HepG2 (cell line): ENCODE results near the gene EGF. TPM values are rescaled to one million over a fixed set of nuclear protein-coding genes. Genes with fewer than 3 reads are reported as not detected.

Experiments used
- ATAC-seq: fragments of 200-7000 bp; cut with Tn5 transposase; 3 replicates; pipeline ENCODE4 v1.9.1; 2020; ENCODE audit warnings: mild to moderate bottlenecking, moderate library complexity
- BruUV-seq: library from RNA; stranded (reverse); fragments of 400-500 nt; replicated peaks from 2 replicates; lab custom pipeline; 2021; lab: Mats Ljungman, UMichigan
- CTCF ChIA-PET: fragments of 300-600 bp; formaldehyde crosslinking; extraction: SDS; loops from one replicate; lab custom pipeline; 2021; ENCODE audit warnings: low total read pairs, inconsistent platforms, low intra/inter-chr PET ratio; lab: Yijun Ruan, JAX
- POLR2A ChIA-PET: fragments of 350-600 bp; sonication (Branson Sonifier 250); formaldehyde crosslinking; loops from one replicate; lab custom pipeline; 2020; ENCODE audit warnings: antibody characterized with exemption, inconsistent platforms; lab: Yijun Ruan, JAX
- DNase-seq: peaks from one replicate; pipeline ENCODE4 v3.0.0-alpha.2; 2015; ENCODE audit warnings: low spot score
- FAIRE-seq: peaks from 3 replicates; lab custom pipeline; 2011; peaks lifted over from hg19 to GRCh38; lab: Jason Lieb, UNC
- H2AFZ ChIP-seq: one replicate; pipeline ENCODE4 v1.6.1; 2011; ENCODE audit warnings: low read length, inconsistent platforms
- H3K27ac ChIP-seq: fragments of 300-600 bp; 3 replicates; pipeline ENCODE4 v1.8.0; 2011; ENCODE audit warnings: mixed run types, mild to moderate bottlenecking, mixed read lengths, low read length, inconsistent platforms; ENCODE audit not compliant: insufficient read depth; ENCODE audit errors: extremely low read length
- H3K27me3 ChIP-seq, 2 experiments: fragments of 200-600 bp in 1 of 2; 2 replicates in 1 of 2; 3 replicates in 1 of 2; pipeline versions ENCODE4 v1.6.0 to v1.8.0; 2011; ENCODE audit warnings: low read length in 2 of 2, mild to moderate bottlenecking in 2 of 2, moderate library complexity in 2 of 2, inconsistent platforms in 1 of 2; ENCODE audit not compliant: insufficient read depth in 2 of 2, control insufficient read depth in 1 of 2
- H3K36me3 ChIP-seq, 2 experiments: fragments of 200-600 bp in 1 of 2; replicated peaks in 1 of 2; 2 replicates in 1 of 2; 3 replicates in 1 of 2; pipeline versions ENCODE4 v1.5.1 to v1.8.0; 2011; ENCODE audit warnings: low read length in 2 of 2, inconsistent platforms in 1 of 2; ENCODE audit not compliant: insufficient read depth in 2 of 2, control insufficient read depth in 1 of 2
- H3K4me1 ChIP-seq: 2 replicates; pipeline ENCODE4 v1.5.1; 2012; ENCODE audit warnings: low read length, inconsistent platforms; ENCODE audit not compliant: insufficient read depth
- H3K4me2 ChIP-seq: 2 replicates; pipeline ENCODE4 v1.6.0; 2011; ENCODE audit warnings: low read depth, low read length, inconsistent platforms
- H3K4me3 ChIP-seq, 3 experiments: fragments of 200-600 bp in 1 of 3; sonication (generic), shearing (Covaris generic) in 1 of 3; replicated peaks in 1 of 3; 2 replicates each; pipeline ENCODE4 v1.5.1; 2011 to 2016; ENCODE audit warnings: low read length in 3 of 3, inconsistent platforms in 2 of 3, low read depth in 2 of 3, mild to moderate bottlenecking in 2 of 3, control low read depth in 1 of 3, mixed read lengths in 1 of 3; ENCODE audit not compliant: insufficient read depth in 1 of 3
- H3K79me2 ChIP-seq: one replicate; pipeline ENCODE4 v1.6.1; 2011; ENCODE audit warnings: low read length, inconsistent platforms; ENCODE audit not compliant: insufficient read depth
- H3K9ac ChIP-seq: 2 replicates; pipeline ENCODE4 v1.6.0; 2011; ENCODE audit warnings: mild to moderate bottlenecking, low read depth, low read length, inconsistent platforms; ENCODE audit not compliant: insufficient read depth
- H3K9me3 ChIP-seq: 2 replicates; pipeline ENCODE4 v1.5.1; 2012; ENCODE audit warnings: mild to moderate bottlenecking, low read length
- H4K20me1 ChIP-seq: 2 replicates; pipeline ENCODE4 v1.6.0; 2011; ENCODE audit warnings: inconsistent platforms, mild to moderate bottlenecking, low read length, moderate library complexity; ENCODE audit not compliant: insufficient read depth
- ADNP ChIP-seq: sonication (generic); formaldehyde crosslinking; IDR thresholded peaks from 2 replicates; pipeline ENCODE4 v1.4.0; 2020; ENCODE audit warnings: missing genetic modification reagents
- GATAD2A ChIP-seq: IDR thresholded peaks from 2 replicates; pipeline ENCODE4 v1.6.1; 2016
- KDM5B ChIP-seq: sonication (generic); formaldehyde crosslinking; IDR thresholded peaks from 2 replicates; pipeline ENCODE4 v1.4.0; 2020; ENCODE audit warnings: missing genetic modification reagents, mild to moderate bottlenecking, borderline replicate concordance
- MAF1 ChIP-seq: sonication (generic); formaldehyde crosslinking; IDR thresholded peaks from 2 replicates; pipeline ENCODE4 v1.5.0; 2020; ENCODE audit warnings: missing genetic modification reagents, borderline replicate concordance
- NFE2L1 ChIP-seq: sonication (generic); formaldehyde crosslinking; IDR thresholded peaks from 2 replicates; pipeline ENCODE4 v1.4.0; 2020; ENCODE audit warnings: missing genetic modification reagents, mild to moderate bottlenecking, borderline replicate concordance
- NFRKB ChIP-seq: fragments of 450-650 bp; IDR thresholded peaks from 2 replicates; pipeline ENCODE4 v1.6.1; 2017
- NRL ChIP-seq: sonication (generic); formaldehyde crosslinking; IDR thresholded peaks from 2 replicates; pipeline ENCODE4 v1.5.0; 2020; ENCODE audit warnings: missing genetic modification reagents, mild to moderate bottlenecking, moderate library complexity, borderline replicate concordance
- POLR2A ChIP-seq, 2 experiments: IDR thresholded peaks; 2 replicates each; pipeline ENCODE4 v1.6.1; 2011; ENCODE audit warnings: low read depth in 2 of 2, low read length in 2 of 2, mild to moderate bottlenecking in 1 of 2, moderate library complexity in 1 of 2; ENCODE audit not compliant: insufficient read depth in 1 of 2
- PREB ChIP-seq: sonication (generic); formaldehyde crosslinking; IDR thresholded peaks from 2 replicates; pipeline ENCODE4 v1.4.0; 2020; ENCODE audit warnings: missing genetic modification reagents
- SMYD3 ChIP-seq: sonication (generic); formaldehyde crosslinking; IDR thresholded peaks from 2 replicates; pipeline ENCODE4 v1.8.1; 2023; ENCODE audit warnings: mild to moderate bottlenecking, missing genetic modification reagents
- TCF7 ChIP-seq: sonication (generic); IDR thresholded peaks from 2 replicates; pipeline ENCODE4 v1.6.1; 2016; ENCODE audit warnings: antibody characterized with exemption, low read depth
- TRIM22 ChIP-seq: fragments of 450-650 bp; IDR thresholded peaks from 2 replicates; pipeline ENCODE4 v1.6.1; 2017
- ZKSCAN1 ChIP-seq: fragments of 150-350 bp; IDR thresholded peaks from 2 replicates; pipeline ENCODE4 v1.6.1; 2014; ENCODE audit warnings: low read length
- ZKSCAN5 ChIP-seq: sonication (generic); formaldehyde crosslinking; IDR thresholded peaks from 2 replicates; pipeline ENCODE4 v1.5.1; 2020; ENCODE audit warnings: mild to moderate bottlenecking, missing genetic modification reagents
- ZNF350 ChIP-seq: sonication (generic); formaldehyde crosslinking; IDR thresholded peaks from 2 replicates; pipeline ENCODE4 v1.4.0; 2020; ENCODE audit warnings: mild to moderate bottlenecking, low read depth, missing genetic modification reagents, borderline replicate concordance
- ZNF569 ChIP-seq: sonication (generic); formaldehyde crosslinking; IDR thresholded peaks from 2 replicates; pipeline ENCODE4 v1.5.0; 2020; ENCODE audit warnings: mild to moderate bottlenecking, missing genetic modification reagents, moderate library complexity, borderline replicate concordance
- ZNF605 ChIP-seq: sonication (generic); formaldehyde crosslinking; IDR thresholded peaks from 2 replicates; pipeline ENCODE4 v1.8.0; 2022; ENCODE audit warnings: mild to moderate bottlenecking, missing genetic modification reagents
- ZNF775 ChIP-seq: sonication (generic); formaldehyde crosslinking; IDR thresholded peaks from 2 replicates; pipeline ENCODE4 v1.4.0; 2020; ENCODE audit warnings: missing genetic modification reagents, mild to moderate bottlenecking, moderate library complexity, borderline replicate concordance
- WGBS: methylation state at CpG from one replicate; pipeline ENCODE4 v1.1.6; 2017; ENCODE audit warnings: low lambda C conversion rate; 5-methylcytosine and 5-hydroxymethylcytosine counted together
- in situ Hi-C: cut with HindIII; loops from 2 replicates; pipeline ENCODE4 v1.10.0; 2017; ENCODE audit warnings: low pct_unique_long_range_greater_than_20kb; ENCODE audit not compliant: extremely low pct_ligation_motif_present
- intact Hi-C: fragments of 100-400 bp; cut with micrococcal nuclease; formaldehyde crosslinking; loops from one replicate; pipeline ENCODE4 v1.10.0; 2022; ENCODE audit not compliant: unreplicated experiment
- polyA plus RNA-seq, 8 experiments: library from polyadenylated mRNA; depleted of rRNA in 3 of 8; stranded (reverse) in 7 of 8; unstranded in 1 of 8; fragments of >200 nt; fragmentation: Illumina TruSeq in 4 of 8; extraction: Trizol in 4 of 8; gene quantifications; 2 replicates each; pipeline versions ENCODE4 v1.2.1 to v1.2.3, GENCODE V29; 2011 to 2016; ENCODE audit warnings: low read depth in 4 of 8, missing spikeins in 1 of 8, mixed read lengths in 1 of 8; ENCODE audit not compliant: insufficient read depth in 1 of 8
- total RNA-seq, 5 experiments: library from RNA; depleted of rRNA; stranded (reverse); fragments of >200 nt; fragmentation: Illumina TruSeq; extraction: Trizol; gene quantifications; 2 replicates each; pipeline ENCODE4 v1.2.3, GENCODE V29; 2016; ENCODE audit warnings: low read depth in 1 of 5
- TF ChIP-seq, protein P1 (sequence below): IDR thresholded peaks from 2 replicates; pipeline ENCODE4 v1.6.1; 2016; ENCODE audit warnings: missing compliant biosample characterization, missing genetic modification reagents, borderline replicate concordance

EGF gene
- total and polyA plus RNA-seq, 2 of the 13 experiments (the other 11 are each of a cell fraction or from before 2014, with no cell fraction given), result 0.07 to 0.08 TPM

- no peak for TF ChIP-seq ADNP (CRISPR knock-in tag)
- TF ChIP-seq, all 625 proteins: peak for 0
Observed at GRCh38 chr4:110014233-110014632, 101.5 kb downstream of the EGF start (continued).

GRCh38 chr4:110019153-110019552 is 106.5 kb downstream of the EGF start:
- no TSS peak for BruUV-seq
- FAIRE-seq, result no peak
- in situ Hi-C loops, result loop anchor here (25.0 kb wide), 1 partner anchor 1618 kb away; no protein-coding TSS in a partner anchor

More at GRCh38 chr4:110019153-110019552, 106.5 kb downstream of the EGF start:
- intact Hi-C loops, result no loop called here
- H3K9ac ChIP-seq, result no peak overlapping the region
- no peaks in the 10 kb centered on the region for H3K9me3 ChIP-seq
- ChIA-PET POLR2A (no interaction called here), CTCF (no interaction called here)
- peaks cover 0 to 6% of the 10 kb centered on the region in 2 experiments; a peak in 2 of 5 replicates for H3K27me3 ChIP-seq
- no peak overlapping the region for H3K27ac ChIP-seq
- H3K79me2 ChIP-seq, result no peaks in the 10 kb centered on the region
- no peaks in the 10 kb centered on the region for H3K36me3 ChIP-seq
- 47% methylated on average over 3 of the region's 3 CpGs for WGBS
- H3K4me1 ChIP-seq, result peaks cover 10% of the 10 kb centered on the region
- ATAC-seq (no peak), DNase-seq (no peak)
- no peak overlapping the region for H3K4me2 ChIP-seq
- H4K20me1 ChIP-seq, result no peaks in the 10 kb centered on the region
- H2AFZ ChIP-seq, result no peak overlapping the region
- no peak overlapping the region for H3K4me3 ChIP-seq
- no peak for TF ChIP-seq NFE2L1
- no peak for TF ChIP-seq SMYD3 (CRISPR knock-in tag)
- TF ChIP-seq PREB (CRISPR knock-in tag), result no peak
- TF ChIP-seq, protein P1, sequence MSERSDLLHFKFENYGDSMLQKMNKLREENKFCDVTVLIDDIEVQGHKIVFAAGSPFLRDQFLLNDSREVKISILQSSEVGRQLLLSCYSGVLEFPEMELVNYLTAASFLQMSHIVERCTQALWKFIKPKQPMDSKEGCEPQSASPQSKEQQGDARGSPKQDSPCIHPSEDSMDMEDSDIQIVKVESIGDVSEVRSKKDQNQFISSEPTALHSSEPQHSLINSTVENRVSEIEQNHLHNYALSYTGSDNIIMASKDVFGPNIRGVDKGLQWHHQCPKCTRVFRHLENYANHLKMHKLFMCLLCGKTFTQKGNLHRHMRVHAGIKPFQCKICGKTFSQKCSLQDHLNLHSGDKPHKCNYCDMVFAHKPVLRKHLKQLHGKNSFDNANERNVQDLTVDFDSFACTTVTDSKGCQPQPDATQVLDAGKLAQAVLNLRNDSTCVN, result no peak
- no peak for TF ChIP-seq POLR2A (IDR thresholded peaks at IDR 0.05; ENCODE audit: insufficient read depth in 1 of 2, low read depth in 2 of 2, low read length in 2 of 2)
- no peak for TF ChIP-seq GATAD2A (CRISPR knock-in tag)
- TF ChIP-seq ZKSCAN5, result no peak
- no peak for TF ChIP-seq TRIM22
- TF ChIP-seq NRL, result no peak
- no peak for TF ChIP-seq KDM5B (CRISPR knock-in tag)
- no peak for TF ChIP-seq ZNF350
- no peak for TF ChIP-seq TCF7
- no peak for TF ChIP-seq ZNF605
- TF ChIP-seq MAF1 (CRISPR knock-in tag), result no peak
- no peak for TF ChIP-seq NFRKB
- no peak for TF ChIP-seq ZKSCAN1
- no peak for TF ChIP-seq ZNF569 (CRISPR knock-in tag)
- TF ChIP-seq ZNF775, result no peak
